Measurements from ENCODE around the gene ABRACL.
"Not testable (repeated sequence)": the region's sequence is repeated elsewhere in the genome, so short reads cannot be mapped to it uniquely, and the experiment has no call there.

ABRACL gene

DNA sequence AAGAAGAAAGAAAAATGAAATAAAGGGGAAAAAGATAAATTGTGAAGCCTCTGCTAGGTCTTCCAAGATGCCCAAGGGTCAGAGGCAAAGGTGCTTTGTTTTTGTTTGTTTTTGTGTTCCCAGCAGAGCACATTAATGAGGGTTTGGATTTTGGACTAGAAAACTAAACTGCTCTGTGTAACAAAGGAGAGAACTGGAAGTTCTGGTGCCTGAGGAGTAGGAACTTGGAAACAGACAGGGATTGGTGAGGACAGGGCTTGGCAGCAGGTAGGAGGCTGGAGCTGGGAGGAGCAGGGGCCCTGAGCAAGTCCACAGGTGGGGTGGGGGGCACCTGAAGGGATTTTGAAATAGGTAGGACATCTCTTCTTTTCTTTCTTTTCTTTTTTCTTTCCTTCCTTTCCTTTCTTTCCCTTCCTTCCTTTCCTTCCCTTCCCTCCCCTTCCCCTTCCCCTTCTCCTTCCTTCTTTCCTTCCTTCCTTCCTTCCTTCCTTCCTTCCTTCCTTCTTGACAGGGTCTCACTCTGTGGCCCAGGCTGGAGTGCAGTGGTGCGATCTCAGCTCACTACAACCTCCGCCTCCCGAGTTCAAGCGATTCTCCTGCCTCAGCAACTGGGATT, 15.3 kb upstream of the ABRACL start:
- DNase-seq = no peak

DNA sequence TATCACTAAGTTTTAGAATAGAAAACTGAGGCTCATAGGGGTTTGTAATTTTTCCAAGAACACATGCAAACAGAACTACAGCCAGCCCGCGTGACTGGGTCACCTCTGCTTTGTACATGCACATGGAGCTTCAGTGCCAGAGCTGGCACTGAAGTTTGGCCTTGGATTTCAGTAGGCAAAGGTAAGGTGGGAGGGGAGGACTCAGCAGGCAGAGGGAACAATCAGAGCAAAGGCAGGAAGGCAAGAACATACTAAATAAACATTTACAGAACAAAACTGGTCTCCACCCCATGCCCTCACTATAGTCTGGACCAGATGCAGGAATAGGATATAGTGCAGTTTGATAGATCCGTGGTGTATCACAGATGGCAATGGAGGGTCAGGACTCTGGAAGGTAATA, 13.6 kb upstream of the ABRACL start:
- DNase-seq = no peak

DNA sequence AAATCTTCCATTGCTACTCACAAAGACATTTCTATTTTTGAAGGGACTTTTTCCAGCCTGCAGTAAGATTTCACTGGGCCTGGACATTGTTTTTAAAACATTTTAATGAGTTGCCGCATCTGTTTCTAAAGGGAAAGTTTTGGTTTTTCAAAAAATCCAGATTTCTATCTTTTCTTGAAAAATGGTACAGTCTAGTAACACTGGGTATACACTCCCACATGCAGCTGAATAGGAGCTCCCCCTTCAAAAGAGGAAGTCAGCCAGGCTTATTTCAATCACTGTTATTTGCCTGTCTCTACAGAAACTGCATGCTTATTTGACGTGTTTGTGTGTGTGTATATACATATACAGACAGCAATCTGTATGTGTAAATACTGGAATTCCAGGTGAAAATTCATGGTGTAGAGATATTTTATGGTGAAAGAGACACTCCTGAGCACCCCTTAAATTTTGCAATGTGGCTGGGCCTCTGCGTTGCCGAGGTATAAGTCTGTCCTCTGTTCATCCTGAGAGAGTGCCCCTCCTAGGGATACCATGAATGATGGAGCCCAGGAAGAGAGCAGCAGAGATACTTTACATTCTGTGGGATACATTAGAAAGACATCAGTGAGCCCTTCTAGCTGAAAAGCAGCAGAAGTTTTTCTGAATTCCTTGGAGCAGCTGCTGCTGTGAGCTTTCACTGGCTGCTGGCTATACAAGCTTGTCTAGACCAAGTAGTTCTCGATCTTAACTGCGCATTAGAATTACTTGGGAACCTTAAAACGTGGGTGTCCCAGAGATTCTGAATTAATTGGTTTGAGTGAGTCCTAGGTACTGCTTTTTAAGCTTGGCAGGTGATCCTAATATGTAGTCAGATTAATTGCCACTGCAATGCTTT, 12.0 kb upstream of the ABRACL start:
- no peak for DNase-seq

DNA sequence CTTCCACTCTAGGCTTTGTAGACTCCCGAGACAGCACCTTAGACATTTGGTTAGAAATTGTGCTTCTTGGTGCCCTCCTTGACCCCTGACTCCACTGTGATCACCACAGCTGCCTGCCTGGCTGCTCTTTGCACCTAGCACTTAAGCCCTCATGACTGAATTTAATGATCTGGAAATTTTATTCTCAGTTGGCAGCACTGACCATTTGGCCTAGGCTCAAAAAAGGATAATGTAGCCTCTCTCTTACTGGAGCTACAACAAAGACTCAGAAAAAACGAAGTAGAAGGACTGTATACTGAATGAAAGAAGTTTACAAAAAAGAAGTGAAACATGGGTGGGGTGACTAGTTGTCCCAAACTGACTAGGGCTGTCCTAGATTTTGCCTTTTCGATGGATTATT, 11.3 kb upstream of the ABRACL start:
- no peak for DNase-seq

DNA sequence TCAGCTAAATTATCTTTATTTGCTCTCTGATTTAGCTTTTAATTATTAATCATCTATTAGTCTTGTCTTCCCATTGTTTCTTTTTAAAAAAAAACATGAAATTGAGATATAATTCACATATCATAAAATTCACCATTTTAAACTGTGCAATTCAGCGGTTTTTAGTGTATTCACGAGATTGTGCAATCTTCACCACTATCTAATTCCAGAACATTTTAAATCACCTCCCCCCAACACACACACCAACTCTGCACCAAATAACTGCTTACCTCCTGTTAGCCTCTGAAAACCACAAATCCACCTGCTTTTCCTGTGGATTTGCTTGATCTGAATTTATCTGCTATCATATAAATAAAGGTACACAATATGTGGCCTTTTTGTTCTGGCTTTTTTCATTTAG, 8.8 kb upstream of the ABRACL start:
- DNase-seq = no peak

DNA sequence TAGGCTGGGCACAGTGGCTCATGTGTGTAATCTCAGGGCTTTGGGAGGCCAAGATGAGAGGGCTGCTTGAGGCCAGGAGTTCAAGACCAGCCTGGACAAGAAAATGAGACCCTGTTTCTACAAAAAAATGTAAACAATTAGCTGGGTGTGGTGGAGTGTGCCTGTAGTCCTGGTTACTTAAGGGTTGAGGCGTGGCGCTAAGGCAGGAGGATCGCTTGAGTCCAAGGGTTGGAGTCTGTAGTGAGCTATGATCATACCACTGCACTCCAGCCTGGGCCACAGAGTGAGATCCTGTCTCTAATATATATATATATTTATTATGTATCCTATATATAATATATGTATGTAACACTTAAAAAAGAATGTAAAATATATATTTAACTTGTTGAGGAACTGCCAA, 7.9 kb upstream of the ABRACL start:
- DNase-seq = no peak

DNA sequence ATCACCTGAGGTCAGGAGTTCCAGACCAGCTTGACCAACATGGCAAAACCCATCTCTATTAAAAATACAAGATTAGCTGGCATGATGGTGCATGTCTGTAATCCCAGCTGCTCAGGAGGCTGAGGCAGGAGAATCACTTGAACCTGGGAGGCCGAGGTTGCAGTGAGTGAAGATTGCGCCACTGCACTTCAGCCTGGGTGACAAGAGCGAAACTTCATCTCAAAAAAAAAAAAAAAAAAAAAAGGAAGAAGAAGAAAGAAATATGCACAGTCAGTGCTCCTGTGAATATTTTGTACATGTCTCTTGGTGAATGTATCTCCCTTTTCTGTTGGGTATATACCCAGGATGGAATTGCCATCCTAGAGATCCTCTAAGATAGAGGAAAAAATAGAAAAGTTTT, 3.1 kb upstream of the ABRACL start:
- DNase-seq = not testable (repeated sequence)

DNA sequence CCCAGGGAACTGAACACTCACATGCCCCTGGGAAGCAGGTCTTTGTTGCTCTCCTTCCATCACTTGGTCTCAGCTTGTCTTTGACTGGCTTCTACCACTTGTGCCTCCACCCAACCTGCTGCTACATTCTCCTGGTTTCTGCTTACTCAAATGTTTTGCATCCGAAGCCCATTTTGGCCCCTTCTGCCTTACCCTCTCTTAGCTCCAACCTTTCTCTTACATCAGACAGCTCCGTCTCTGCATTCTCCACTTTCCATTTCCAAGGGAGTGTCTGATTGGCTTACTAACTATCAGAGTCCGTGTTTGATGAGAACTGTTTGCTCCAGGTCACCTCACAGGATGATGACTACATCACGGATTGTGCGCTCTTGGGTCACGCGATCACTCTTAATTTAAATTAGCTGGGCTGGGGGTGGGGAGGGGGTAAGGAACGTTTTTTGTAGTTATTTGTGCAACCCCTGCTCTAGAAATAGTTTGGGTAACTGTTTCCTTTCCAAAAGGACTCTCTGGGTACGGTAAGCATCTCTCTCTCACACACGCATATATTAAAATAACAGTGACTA, 844 bp upstream of the ABRACL start:
- DNase-seq = peak; percentile 87

DNA sequence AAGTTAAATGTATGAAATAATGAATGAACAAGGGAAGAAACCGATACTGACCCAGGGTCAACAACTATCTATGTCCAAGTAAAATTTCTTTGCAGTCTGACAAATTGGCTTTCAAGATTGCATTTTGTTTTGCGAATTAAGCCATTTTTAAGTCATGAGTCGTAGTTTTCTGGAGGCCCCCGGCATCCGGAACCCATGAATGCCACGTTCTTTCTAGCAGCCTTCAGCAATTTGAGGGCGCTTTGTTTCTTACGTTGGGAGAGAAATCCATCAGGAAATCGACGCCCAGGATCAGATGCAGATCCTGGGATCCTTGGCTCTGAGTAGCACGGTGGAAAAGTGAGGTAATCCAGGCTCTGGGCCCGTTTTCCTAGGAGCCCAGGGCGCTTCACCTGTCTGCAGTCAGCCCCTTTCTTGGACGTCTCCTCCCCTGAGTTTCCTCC, 309 bp upstream of the ABRACL start:
- no peak for DNase-seq

DNA sequence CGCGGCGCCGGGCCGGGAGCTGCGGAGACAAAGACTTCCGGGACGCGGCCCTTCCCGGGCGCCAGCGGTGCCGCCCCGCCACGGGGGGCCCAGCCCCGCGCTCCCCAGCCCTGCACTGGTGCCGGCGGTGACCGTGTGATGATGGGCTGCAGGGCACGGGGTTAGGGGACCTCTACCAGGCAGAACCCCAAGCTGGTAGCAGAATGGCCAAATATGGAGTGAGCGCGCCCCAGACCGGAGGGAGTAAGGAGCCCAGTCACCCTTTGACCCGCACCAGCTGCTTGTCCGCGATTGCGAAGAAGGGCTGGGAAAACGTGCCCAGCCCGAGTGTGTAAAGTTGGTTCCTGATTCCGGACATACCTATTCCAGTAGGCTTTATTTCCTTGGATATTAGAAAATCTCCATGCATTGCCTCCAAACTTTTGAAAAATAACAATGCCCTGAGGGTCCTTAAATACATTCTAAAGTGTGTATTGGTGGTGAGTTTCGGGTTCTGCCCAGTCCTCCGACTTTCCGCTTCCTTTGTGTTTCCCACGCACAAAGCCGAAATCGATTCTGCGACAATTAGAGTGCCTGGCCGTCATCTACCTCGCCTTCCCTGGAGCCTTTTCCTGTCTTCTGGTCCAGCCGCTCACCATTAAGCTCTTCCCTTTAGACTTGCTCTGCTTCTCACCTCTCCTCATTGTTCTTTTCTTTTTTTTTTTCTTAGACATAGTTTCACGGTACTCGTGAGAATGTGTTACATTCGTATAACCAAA, 1.1 kb downstream of the ABRACL start:
- DNase-seq = peak; percentile 36

DNA sequence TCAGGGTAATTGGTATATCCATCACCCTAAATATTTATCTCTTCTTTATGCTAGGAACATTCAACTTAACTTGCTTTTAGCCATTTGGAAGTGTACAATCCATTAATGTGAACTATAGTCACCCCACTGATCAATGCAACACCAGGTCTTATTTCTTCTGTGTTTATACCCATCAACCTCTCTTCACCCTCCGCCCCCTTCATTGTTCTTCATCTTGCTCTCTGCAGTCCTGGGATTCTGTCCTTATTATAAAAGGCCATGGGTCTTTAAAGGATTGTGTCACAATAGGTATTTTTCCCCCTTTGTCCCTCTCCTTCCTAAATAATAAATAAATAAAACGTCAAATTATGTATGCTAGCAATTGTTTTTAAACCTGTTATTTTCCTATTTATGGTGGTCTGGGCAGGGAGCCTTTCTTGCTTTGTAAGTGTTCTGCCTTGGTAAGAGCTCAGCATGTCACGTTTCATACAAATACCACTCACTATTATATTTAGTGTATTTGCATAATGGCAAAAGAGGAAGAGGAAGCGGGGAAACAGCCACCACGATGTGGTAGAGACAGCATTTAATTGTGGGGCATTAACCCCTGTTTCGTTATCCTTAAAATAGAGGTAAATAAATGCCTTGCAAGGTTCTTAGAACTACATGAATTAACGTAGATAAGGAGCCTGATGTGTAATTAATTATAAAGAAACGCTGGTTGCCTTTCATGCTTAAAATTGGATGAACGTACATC, 1.9 kb downstream of the ABRACL start:
- DNase-seq = peak; percentile 41

DNA sequence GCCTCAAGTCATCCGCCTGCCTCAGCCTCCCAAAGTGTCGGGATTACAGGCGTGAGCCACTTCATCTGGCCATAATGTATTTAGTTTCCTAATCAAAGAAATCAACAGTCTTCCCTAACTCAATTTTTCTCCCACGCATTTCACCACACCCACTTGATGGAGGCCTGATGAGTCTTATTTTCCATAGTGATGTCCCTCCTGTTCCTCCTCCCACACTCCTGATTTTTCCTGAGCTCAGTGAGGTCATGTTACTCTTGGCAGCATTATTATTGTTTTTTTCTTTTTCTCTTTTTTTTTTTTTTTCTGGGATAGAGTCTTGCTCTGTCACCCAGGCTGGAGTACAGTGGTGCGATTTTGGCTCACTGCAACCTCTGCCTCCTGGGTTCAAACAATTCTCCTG, 8.9 kb downstream of the ABRACL start:
- DNase-seq = no peak

DNA sequence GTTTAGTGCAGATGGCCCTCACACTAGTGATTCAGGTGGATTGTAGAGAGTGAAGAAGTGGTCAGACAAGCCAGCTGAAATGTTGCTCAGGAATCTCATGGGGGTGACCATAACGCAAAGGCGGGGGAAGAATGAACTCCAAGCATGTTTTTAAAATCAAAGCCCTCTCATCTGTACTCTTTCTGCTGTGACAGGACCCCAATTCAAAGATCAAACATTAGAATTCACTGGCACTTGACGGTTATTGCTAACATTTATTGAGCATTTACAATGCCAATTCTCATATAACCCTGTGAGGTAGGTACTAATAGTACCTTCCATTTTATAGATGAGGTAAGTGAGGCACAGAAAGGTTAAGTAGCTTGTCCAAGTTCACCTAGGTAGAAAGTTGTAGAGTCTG, 15.7 kb downstream of the ABRACL start:
- DNase-seq = no peak

DNA sequence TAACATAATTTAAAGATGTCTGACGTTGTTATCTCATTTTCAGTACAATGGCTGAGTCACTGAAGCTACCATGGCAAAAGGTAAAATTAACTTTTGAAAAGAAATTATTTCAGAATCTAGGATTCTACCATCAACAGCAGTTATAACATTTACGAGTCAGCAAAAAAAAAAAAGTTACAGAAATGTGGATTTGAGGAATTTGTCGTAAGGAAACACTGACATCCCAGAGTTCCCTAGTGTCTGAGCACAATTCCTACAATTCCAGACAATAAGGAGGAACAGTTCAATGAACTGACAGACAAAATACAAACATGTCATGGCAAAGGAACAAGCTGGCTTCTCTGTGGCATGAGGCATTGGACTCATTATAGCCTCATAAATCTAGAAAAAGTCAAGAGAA, 19.1 kb downstream of the ABRACL start:
- DNase-seq = no peak

DNA sequence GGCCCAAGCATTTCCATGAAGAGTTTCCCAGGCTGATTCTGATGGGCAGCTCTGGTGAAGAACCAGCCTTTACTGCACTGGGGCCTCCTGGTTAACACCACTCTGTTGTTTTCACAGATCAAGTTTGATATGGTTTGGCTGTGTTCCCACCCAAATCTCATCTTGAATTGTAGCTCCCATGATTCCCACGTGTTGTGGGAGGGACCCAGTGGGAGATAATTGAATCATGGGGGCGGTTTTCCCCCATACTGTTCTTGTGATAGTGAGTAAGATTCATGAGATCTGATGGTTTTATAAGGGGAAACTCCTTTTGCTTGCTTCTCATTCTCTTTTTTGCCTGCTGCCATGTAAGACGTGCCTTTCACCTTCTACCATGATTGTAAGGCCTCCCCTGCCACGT, 20.4 kb downstream of the ABRACL start:
- DNase-seq = not testable (repeated sequence)

DNA sequence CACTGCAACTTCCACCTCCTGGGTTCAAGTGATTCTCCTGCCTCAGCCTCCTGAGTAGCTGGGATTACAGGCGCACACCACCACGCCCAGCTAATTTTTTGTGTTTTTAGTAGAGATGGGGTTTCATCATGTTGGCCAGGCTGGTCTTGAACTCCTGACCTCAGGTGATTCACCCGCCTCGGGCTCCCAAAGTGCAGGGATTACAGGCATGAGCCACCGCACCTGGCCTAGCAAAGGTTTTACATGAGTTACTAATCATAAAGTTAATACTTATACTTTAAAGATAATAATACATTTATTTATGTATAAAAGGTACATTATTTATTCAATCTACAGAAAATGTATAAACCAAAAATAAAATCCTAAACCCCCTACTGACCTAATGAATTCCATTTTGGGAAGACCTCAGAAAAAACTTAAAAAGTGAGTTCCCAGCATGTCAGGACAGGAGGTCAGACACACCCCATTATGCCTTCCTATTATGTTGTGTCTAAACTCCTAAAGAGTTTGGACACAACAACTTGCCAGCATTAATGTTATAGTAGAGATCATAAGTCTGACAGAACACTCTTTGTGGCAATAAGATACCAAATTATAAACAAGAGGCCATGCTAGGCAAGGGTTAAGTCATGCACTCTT, 21.7 kb downstream of the ABRACL start:
- DNase-seq = not testable (repeated sequence)

DNA sequence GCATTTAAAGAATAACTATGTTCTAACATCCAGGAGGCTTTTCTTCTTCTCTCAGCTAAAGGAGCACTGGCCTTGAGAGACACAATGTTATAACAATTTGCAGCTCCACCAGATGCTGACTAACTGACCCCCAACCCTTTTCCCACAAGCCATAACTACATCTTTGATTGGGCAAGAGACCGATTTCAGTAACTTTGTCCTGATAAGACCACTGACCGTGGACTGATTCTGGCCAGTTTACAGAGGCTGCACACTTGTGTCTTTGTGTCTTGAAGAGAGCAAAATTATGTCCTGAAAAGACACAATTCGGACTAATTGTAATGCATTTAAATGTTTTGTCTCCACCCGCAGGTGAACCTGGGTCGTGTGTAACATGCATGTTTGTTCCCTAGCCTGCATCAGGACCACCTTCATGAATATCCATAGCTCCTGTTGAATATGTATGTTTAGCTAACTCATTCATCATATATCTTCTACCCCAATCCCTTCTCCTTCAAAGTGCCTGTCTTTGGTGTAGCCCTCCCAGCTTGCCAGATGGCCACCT, 22.3 kb downstream of the ABRACL start:
- DNase-seq = no peak

DNA sequence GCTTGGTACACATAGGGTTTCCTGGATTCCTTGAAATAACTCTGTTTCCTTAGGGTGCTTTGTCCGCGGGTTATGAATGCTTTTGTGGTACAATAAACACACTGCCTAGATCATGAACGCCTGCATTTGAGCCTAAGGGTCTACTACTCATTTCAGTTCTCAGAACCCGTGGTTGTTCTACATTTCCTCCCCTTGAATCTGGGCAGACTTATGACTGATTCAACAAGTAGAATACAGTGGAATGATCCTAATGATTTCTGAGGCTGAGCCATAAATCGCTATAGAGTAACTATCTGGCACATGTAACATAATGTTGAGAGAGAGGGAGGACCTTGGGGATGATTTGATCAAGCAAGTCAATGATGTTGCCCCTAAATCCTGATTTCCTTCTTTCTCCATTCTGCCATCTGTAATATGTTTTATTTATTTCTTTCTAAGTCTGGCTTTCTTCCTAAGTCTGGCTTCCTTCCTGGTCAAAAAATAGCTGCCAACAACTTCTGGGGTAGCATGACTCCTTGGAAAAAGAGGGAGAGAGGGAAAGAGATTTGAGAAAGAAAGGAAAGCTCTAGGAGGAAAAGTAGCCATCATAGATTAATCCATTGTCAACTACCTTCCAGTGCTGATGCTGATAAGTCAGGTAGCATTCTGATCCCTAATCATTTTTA, 23.0 kb downstream of the ABRACL start:
- peak; percentile 16 for DNase-seq

DNA sequence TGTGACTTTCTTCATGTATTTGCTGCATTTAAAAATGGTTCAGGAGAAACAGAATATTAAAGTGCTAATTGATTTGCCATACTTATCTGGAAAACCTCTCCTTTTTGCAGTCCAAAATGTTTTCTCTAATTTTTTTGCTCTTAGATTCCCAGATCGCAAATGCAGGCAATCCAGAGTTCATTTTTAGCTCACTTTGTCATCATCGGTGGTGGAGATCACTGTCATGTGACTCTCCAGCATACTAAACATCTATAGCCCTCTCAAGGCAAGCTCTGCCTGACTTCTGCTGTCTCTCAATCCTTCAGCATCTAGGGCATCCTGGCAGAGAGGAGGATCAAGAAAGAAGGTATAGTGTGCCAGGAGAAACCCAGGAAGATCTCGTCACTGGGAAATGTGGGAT, 24.8 kb downstream of the ABRACL start:
- DNase-seq = no peak

DNA sequence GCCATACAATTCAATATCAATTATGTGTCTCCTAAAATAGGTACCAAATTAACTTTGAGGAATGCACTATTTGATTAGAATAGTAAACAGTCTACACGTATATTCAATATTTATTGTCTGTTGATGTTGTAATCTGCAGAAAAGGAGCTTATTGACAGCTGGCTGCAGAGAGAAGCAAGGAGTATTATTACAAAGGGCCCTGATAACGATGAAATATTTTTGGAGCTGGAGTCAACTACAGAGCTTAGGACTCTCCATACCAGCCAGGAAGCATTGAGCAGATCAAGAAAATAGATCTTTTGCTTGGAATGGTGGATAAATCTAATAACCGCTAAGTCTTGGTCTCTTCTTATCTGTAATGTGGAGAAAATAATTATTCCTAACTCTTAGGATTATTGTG, 25.5 kb downstream of the ABRACL start:
- no peak for DNase-seq

DNA sequence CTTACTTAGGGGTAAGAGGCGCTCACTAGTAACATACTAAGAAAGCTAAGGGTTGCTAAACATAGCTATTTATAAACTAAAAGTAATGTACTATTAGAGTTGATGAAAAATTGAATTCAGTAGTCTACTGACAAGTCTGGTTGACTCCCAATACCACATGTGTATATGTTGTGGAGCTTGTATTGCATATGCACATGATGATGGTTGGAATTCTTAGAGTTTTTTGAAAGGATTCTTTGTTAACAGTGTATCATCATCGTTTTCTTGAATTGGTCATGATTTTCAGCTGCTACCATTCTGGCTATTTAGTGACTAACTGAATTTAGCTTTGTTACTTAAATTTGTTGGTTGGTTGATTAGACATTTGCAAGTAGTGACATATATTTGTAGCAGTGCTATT, 27.2 kb downstream of the ABRACL start:
- no peak for DNase-seq

All from activated CD4-positive, alpha-beta T cell treated with anti-CD3 and anti-CD28 coated beads, Interleukin-2, amount 50 U/mL, for 16 hours (primary cell).